H1 (cell line): ENCODE measurements around the gene UBE2L6. TPM values are rescaled to one million over a fixed set of nuclear protein-coding genes. Genes with fewer than 3 reads are reported as not detected.

Source experiments
- CTCF ChIA-PET: fragments of 300-600 bp; sonication (Branson Sonifier 250); formaldehyde crosslinking; loops from one replicate; lab custom pipeline; 2021; ENCODE audit not compliant: partially characterized antibody; lab: Charles Lee
- POLR2A ChIA-PET: fragments of 300-600 bp; sonication (Branson Sonifier 250); formaldehyde crosslinking; loops from one replicate; lab custom pipeline; 2021; ENCODE audit warnings: inconsistent platforms; ENCODE audit not compliant: partially characterized antibody; lab: Charles Lee
- DNase-seq, 2 experiments: peaks; one replicate each; pipeline versions ENCODE4 v3.0.0 to v3.0.0-alpha.2; 2010 to 2022; ENCODE audit warnings: low spot score in 2 of 2, low read depth in 1 of 2, mixed read lengths in 1 of 2
- FAIRE-seq: peaks from 2 replicates; lab custom pipeline; 2011; peaks lifted over from hg19 to GRCh38; lab: Jason Lieb, UNC
- H2AFZ ChIP-seq: 2 replicates; pipeline ENCODE4 v1.8.1; 2012; ENCODE audit warnings: low read length, inconsistent platforms
- H2AK5ac ChIP-seq: 2 replicates; pipeline ENCODE4 v1.6.1; 2013; ENCODE audit warnings: low read depth, low read length
- H2BK120ac ChIP-seq: replicated peaks from 2 replicates; pipeline ENCODE3; 2013; ENCODE audit warnings: low read depth, low read length, inconsistent platforms
- H2BK12ac ChIP-seq: 2 replicates; pipeline ENCODE4 v1.6.1; 2013; ENCODE audit warnings: low read depth, low read length
- H2BK15ac ChIP-seq: 2 replicates; pipeline ENCODE4 v1.6.1; 2013; ENCODE audit warnings: low read length
- H2BK20ac ChIP-seq: 2 replicates; pipeline ENCODE4 v1.6.1; 2013; ENCODE audit warnings: low read length
- H2BK5ac ChIP-seq: 2 replicates; pipeline ENCODE4 v1.6.1; 2013; ENCODE audit warnings: low read depth, low read length
- H3K14ac ChIP-seq: 2 replicates; pipeline ENCODE4 v1.6.1; 2013; ENCODE audit warnings: inconsistent platforms; ENCODE audit not compliant: insufficient read length
- H3K18ac ChIP-seq: 2 replicates; pipeline ENCODE4 v1.6.1; 2013; ENCODE audit warnings: low read length; ENCODE audit errors: extremely low read depth
- H3K23ac ChIP-seq: 2 replicates; pipeline ENCODE4 v1.6.1; 2013; ENCODE audit warnings: inconsistent platforms; ENCODE audit not compliant: insufficient read length
- H3K23me2 ChIP-seq: 2 replicates; pipeline ENCODE4 v1.6.1; 2013; ENCODE audit warnings: low read depth, low read length
- H3K27ac ChIP-seq: 2 replicates; pipeline ENCODE4 v1.6.1; 2011; ENCODE audit warnings: low read depth, low read length, inconsistent platforms
- H3K27me3 ChIP-seq, 4 experiments: replicated peaks in 1 of 4; 1 replicate in 1 of 4; 2 replicates in 3 of 4; pipeline versions ENCODE4 v1.6.1 to v1.8.1; 2011 to 2013; ENCODE audit warnings: low read length in 3 of 4, mild to moderate bottlenecking in 3 of 4, inconsistent platforms in 2 of 4, mixed read lengths in 2 of 4, moderate library complexity in 1 of 4; ENCODE audit not compliant: control insufficient read depth in 3 of 4, insufficient read depth in 3 of 4; ENCODE audit errors: extremely low read depth in 1 of 4
- H3K36me3 ChIP-seq, 4 experiments: 2 replicates each; pipeline versions ENCODE4 v1.6.1 to v1.8.1; 2011 to 2013; ENCODE audit warnings: mild to moderate bottlenecking in 4 of 4, low read length in 3 of 4, moderate library complexity in 2 of 4, control low read depth in 1 of 4, inconsistent platforms in 1 of 4; ENCODE audit not compliant: insufficient read depth in 4 of 4, control insufficient read depth in 2 of 4
- H3K4ac ChIP-seq: replicated peaks from 2 replicates; pipeline ENCODE3; 2013; ENCODE audit warnings: low read length, low read depth, mixed read lengths, inconsistent platforms; ENCODE audit not compliant: insufficient read length
- H3K4me1 ChIP-seq, 4 experiments: replicated peaks in 1 of 4; 1 replicate in 1 of 4; 2 replicates in 3 of 4; pipeline versions ENCODE4 v1.6.1 to v1.8.1; 2011 to 2013; ENCODE audit warnings: low read length in 3 of 4, inconsistent platforms in 2 of 4, mixed read lengths in 1 of 4; ENCODE audit not compliant: insufficient read depth in 4 of 4, control insufficient read depth in 3 of 4
- H3K4me2 ChIP-seq, 2 experiments: 2 replicates each; pipeline versions ENCODE4 v1.6.1 to v1.8.1; 2011 to 2013; ENCODE audit warnings: low read depth in 2 of 2, low read length in 2 of 2, control low read depth in 1 of 2, inconsistent platforms in 1 of 2, mild to moderate bottlenecking in 1 of 2; ENCODE audit not compliant: insufficient read depth in 1 of 2
- H3K4me3 ChIP-seq, 4 experiments: fragments of 200-600, 300-600 bp in 1 of 4; sonication (generic), shearing (Covaris generic), sonication (Bioruptor Twin) in 1 of 4; 2 replicates each; pipeline versions ENCODE4 v1.5.1 to v1.8.1; 2011 to 2016; ENCODE audit warnings: low read length in 4 of 4, low read depth in 3 of 4, control low read depth in 2 of 4, inconsistent platforms in 2 of 4, mild to moderate bottlenecking in 2 of 4, mixed read lengths in 1 of 4, moderate library complexity in 1 of 4; ENCODE audit not compliant: insufficient read depth in 2 of 4; ENCODE audit errors: extremely low read depth in 1 of 4
- H3K56ac ChIP-seq: replicated peaks from 2 replicates; pipeline ENCODE3; 2013; ENCODE audit warnings: low read depth, mild to moderate bottlenecking, mixed read lengths, low read length, inconsistent platforms; ENCODE audit not compliant: insufficient read length
- H3K79me1 ChIP-seq: 2 replicates; pipeline ENCODE4 v1.6.1; 2013; ENCODE audit warnings: low read depth, low read length, control low read depth
- H3K79me2 ChIP-seq, 2 experiments: 2 replicates each; pipeline versions ENCODE4 v1.6.1 to v1.8.1; 2012 to 2013; ENCODE audit warnings: low read length in 2 of 2, mild to moderate bottlenecking in 2 of 2, inconsistent platforms in 1 of 2; ENCODE audit not compliant: insufficient read depth in 2 of 2, control insufficient read depth in 1 of 2
- H3K9ac ChIP-seq, 4 experiments: replicated peaks in 1 of 4; 1 replicate in 1 of 4; 2 replicates in 3 of 4; pipeline versions ENCODE4 v1.6.1 to v1.8.1; 2011 to 2013; ENCODE audit warnings: low read depth in 3 of 4, low read length in 3 of 4, control low read depth in 2 of 4, mild to moderate bottlenecking in 2 of 4, moderate library complexity in 2 of 4, inconsistent platforms in 1 of 4; ENCODE audit errors: extremely low read depth in 1 of 4
- H3K9me3 ChIP-seq, 2 experiments: 2 replicates each; pipeline versions ENCODE4 v1.6.1 to v1.8.1; 2012 to 2013; ENCODE audit warnings: mild to moderate bottlenecking in 2 of 2, moderate library complexity in 2 of 2, control low read depth in 1 of 2, inconsistent platforms in 1 of 2, low read depth in 1 of 2, low read length in 1 of 2, mixed read lengths in 1 of 2; ENCODE audit not compliant: insufficient read depth in 2 of 2
- H4K20me1 ChIP-seq, 2 experiments: replicated peaks in 1 of 2; 2 replicates each; pipeline versions ENCODE3 to v1.8.1; 2011 to 2013; ENCODE audit warnings: inconsistent platforms in 2 of 2, low read length in 2 of 2, mild to moderate bottlenecking in 1 of 2; ENCODE audit not compliant: insufficient read depth in 2 of 2, control insufficient read depth in 1 of 2
- H4K5ac ChIP-seq: 2 replicates; pipeline ENCODE4 v1.6.1; 2013; ENCODE audit warnings: low read length, low read depth, mixed read lengths, inconsistent platforms; ENCODE audit not compliant: insufficient read length
- H4K8ac ChIP-seq: 2 replicates; pipeline ENCODE4 v1.8.0; 2013; ENCODE audit warnings: mild to moderate bottlenecking, moderate library complexity, low read length, inconsistent platforms; ENCODE audit not compliant: insufficient read depth; ENCODE audit errors: extremely low read depth
- H4K91ac ChIP-seq: replicated peaks from 2 replicates; pipeline ENCODE3; 2013; ENCODE audit warnings: low read length, mixed read lengths, inconsistent platforms; ENCODE audit not compliant: insufficient read length
- WGBS, 2 experiments: shearing (Covaris generic) in 1 of 2; methylation state at CpG; one replicate each; pipeline versions ENCODE4 v1.1.6 to v1.1.7; 2013 to 2015; ENCODE audit warnings: low lambda C conversion rate in 2 of 2, mixed read lengths in 2 of 2, inconsistent platforms in 1 of 2, low coverage in 1 of 2, missing lambda C conversion rate in 1 of 2; ENCODE audit not compliant: insufficient replicate concordance in 2 of 2, insufficient coverage in 1 of 2, insufficient read length in 1 of 2; ENCODE audit errors: extremely low coverage in 1 of 2, missing lambda C conversion rate in 1 of 2; 5-methylcytosine and 5-hydroxymethylcytosine counted together
- polyA plus RNA-seq, 7 experiments: library from polyadenylated mRNA; depleted of rRNA in 3 of 7; stranded (reverse) in 5 of 7; unstranded in 2 of 7; fragments of >200 nt in 5 of 7; fragments of 200-250 nt in 2 of 7; gene quantifications; 1 replicate in 5 of 7; 2 replicates in 1 of 7; 4 replicates in 1 of 7; pipeline versions ENCODE4 v1.2.1 to v1.2.3, GENCODE V29; 2011 to 2013; ENCODE audit warnings: missing spikeins in 2 of 7, mixed read lengths in 2 of 7
- total RNA-seq: library from RNA; stranded (reverse); fragmentation: NEBNext Ultra II Directional; extraction: Animal tissue kit (Norgen Biotek cat#: 25700); gene quantifications from 2 replicates; pipeline ENCODE4 v1.2.1, GENCODE V29; 2021

Gene UBE2L6
- total and polyA plus RNA-seq, 2 of the 8 experiments (the other 6 are each of a cell fraction or from before 2014, with no cell fraction given) = 67.8 to 89.2 TPM

- Histone ChIP-seq H3K36me3 (no peaks in the 10 kb centered on the region; a peak in 1 of 8 replicates), H4K8ac (no peak overlapping the region), H2AK5ac (no peak overlapping the region), H3K4me3 (no peak overlapping the region), H2BK15ac (no peak overlapping the region), H3K79me2 (peaks cover 0 to 13% of the 10 kb centered on the region in 2 experiments; a peak in 2 of 4 replicates), H2BK12ac (no peak overlapping the region), H3K4ac (no peak overlapping the region), H3K79me1 (peaks cover 2% of the 10 kb centered on the region; the same call in 1 of the 2 replicates), H3K27ac (no peak overlapping the region), H3K23me2 (peaks cover 2% of the 10 kb centered on the region; the same call in 1 of the 2 replicates), H3K56ac (no peak overlapping the region), H3K27me3 (no peaks in the 10 kb centered on the region), H3K4me2 (no peak overlapping the region), H3K23ac (no peak overlapping the region), H4K5ac (no peak overlapping the region), H3K18ac (no peak overlapping the region), H2BK20ac (no peak overlapping the region), H2BK5ac (no peak overlapping the region), H4K91ac (no peak overlapping the region), H3K9ac (no peak overlapping the region), H3K4me1 (peaks cover 7 to 16% (median 13%) of the 10 kb centered on the region in 4 experiments), H3K9me3 (no peaks in the 10 kb centered on the region), H2BK120ac (no peak overlapping the region), H3K14ac (no peak overlapping the region), H4K20me1 (peaks cover 0 to 2% of the 10 kb centered on the region in 2 experiments), H2AFZ (no peak overlapping the region)
- FAIRE-seq (no peak), DNase-seq (no peak)
- ChIA-PET POLR2A (interaction anchor here (0.6 to 3.0 kb wide), 5 partner anchors 8 to 16 kb away, joined by 3 to 26 read pairs (median 3); partner anchors contain the start of gene SLC43A1), CTCF (interaction anchor here (9.1 to 33.7 kb wide), 2 partner anchors 12 to 21 kb away, joined by 111 to 1146 read pairs; partner anchors contain the start of genes SLC43A1, SMTNL1 and TIMM10)
- WGBS, 2 experiments = 87% methylated on average over 4 of the region's 4 CpGs; no CpG with 5 or more reads in 1 of the 2 experiments
Observed at GRCh38 chr11:57504511-57504910, 63.0 kb downstream of the UBE2L6 start.
